ENCODE results near the gene TPRG1. TPM values are rescaled to one million over a fixed set of nuclear protein-coding genes. Genes with fewer than 3 reads are reported as not detected.

Gene TPRG1
- total and polyA plus RNA-seq, 2 donors (not counting 3 experiments of a cell fraction or from before 2014, with no cell fraction given): 0.30 TPM; not detected in 1

DNA sequence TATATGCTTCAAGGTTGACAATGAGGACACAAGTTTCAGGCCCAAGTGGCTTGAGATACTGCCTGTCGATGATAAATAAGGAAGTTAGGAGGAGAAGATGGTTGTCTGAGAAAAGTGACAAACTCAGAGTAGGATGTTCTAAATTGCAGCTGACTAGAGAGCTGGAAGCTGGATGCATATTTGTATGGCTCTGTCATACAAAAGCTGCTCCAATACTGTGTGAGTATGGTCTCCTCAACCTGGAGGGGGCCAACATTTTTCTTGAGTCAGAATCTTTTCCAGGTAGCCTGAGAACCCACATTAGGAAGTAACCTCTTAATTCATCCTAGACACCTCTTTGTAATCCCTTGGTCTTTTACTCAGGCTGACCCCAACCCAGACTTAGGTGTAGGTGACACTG lies 28.4 kb upstream of the TPRG1 start:
- Histone ChIP-seq H3K4me1 (ENCODE audit: control insufficient read depth, extremely low read depth, insufficient read depth, low read length) (no peaks in the 10 kb centered on the region), H3K4me2 (ENCODE audit: insufficient read depth, low read length) (no peak overlapping the region), H3K27me3 (ENCODE audit: control insufficient read depth in 2 of 2, insufficient read depth in 2 of 2, low read length in 2 of 2) (peaks cover 7 to 9% of the 10 kb centered on the region in 2 experiments), H3K4me3 (replicated peaks in 1 of 3; ENCODE audit: insufficient read depth in 1 of 3, low read depth in 1 of 3, low read length in 3 of 3) (no peak overlapping the region), H3K27ac (ENCODE audit: insufficient read depth, low read depth, low read length) (no peak overlapping the region), H2AFZ (ENCODE audit: low read depth, low read length) (no peak overlapping the region), H3K9me1 (replicated peaks; ENCODE audit: control insufficient read depth, extremely low read depth, insufficient read depth, low read length) (no peaks in the 10 kb centered on the region), H3K36me3 (ENCODE audit: control insufficient read depth in 2 of 2, extremely low read depth in 1 of 2, insufficient read depth in 2 of 2, low read length in 2 of 2) (no peaks in the 10 kb centered on the region), H4K20me1 (replicated peaks; ENCODE audit: control insufficient read depth, extremely low read depth, insufficient read depth, low read length) (no peaks in the 10 kb centered on the region), H3K9ac (replicated peaks; ENCODE audit: extremely low read depth, insufficient read depth, low read length) (no peak overlapping the region), H3K9me3 (replicated peaks; ENCODE audit: control insufficient read depth, insufficient read depth, low read length) (no peaks in the 10 kb centered on the region), H3K79me2 (ENCODE audit: control insufficient read depth, insufficient read depth, low read length) (no peaks in the 10 kb centered on the region)
- intact Hi-C loops (cut with micrococcal nuclease): no loop called here
- TF ChIP-seq POLR2A (IDR thresholded peaks at IDR 0.05; ENCODE audit: low read depth, low read length) (no peak), GATA2 (IDR thresholded peaks at IDR 0.05; ENCODE audit: insufficient read depth, insufficient read length, low read depth, low read length) (no peak), POLR2AphosphoS5 (IDR thresholded peaks at IDR 0.05; ENCODE audit: insufficient read depth, low read depth, low read length) (no peak), FOS (IDR thresholded peaks at IDR 0.05; ENCODE audit: borderline replicate concordance, insufficient read depth, low read length) (no peak), MYC (IDR thresholded peaks at IDR 0.05; ENCODE audit: low read depth, low read length) (no peak), JUN (IDR thresholded peaks at IDR 0.05; ENCODE audit: borderline replicate concordance, insufficient read depth, insufficient read length, low read depth) (no peak), EZH2 (IDR thresholded peaks at IDR 0.05; ENCODE audit: borderline replicate concordance, low read depth, low read length, severe bottlenecking) (no peak)
- TF ChIP-seq, protein P1, sequence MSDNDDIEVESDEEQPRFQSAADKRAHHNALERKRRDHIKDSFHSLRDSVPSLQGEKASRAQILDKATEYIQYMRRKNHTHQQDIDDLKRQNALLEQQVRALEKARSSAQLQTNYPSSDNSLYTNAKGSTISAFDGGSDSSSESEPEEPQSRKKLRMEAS (IDR thresholded peaks at IDR 0.05; ENCODE audit: insufficient read depth, insufficient read length): no peak
- TF ChIP-seq, protein P2, sequence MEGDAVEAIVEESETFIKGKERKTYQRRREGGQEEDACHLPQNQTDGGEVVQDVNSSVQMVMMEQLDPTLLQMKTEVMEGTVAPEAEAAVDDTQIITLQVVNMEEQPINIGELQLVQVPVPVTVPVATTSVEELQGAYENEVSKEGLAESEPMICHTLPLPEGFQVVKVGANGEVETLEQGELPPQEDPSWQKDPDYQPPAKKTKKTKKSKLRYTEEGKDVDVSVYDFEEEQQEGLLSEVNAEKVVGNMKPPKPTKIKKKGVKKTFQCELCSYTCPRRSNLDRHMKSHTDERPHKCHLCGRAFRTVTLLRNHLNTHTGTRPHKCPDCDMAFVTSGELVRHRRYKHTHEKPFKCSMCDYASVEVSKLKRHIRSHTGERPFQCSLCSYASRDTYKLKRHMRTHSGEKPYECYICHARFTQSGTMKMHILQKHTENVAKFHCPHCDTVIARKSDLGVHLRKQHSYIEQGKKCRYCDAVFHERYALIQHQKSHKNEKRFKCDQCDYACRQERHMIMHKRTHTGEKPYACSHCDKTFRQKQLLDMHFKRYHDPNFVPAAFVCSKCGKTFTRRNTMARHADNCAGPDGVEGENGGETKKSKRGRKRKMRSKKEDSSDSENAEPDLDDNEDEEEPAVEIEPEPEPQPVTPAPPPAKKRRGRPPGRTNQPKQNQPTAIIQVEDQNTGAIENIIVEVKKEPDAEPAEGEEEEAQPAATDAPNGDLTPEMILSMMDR (IDR thresholded peaks at IDR 0.05; ENCODE audit: extremely low read depth in 1 of 2, insufficient read depth in 1 of 2, low read depth in 1 of 2, low read length in 2 of 2): no peak
- no peak for DNase-seq (ENCODE audit: low read depth, low spot score)
- POLR2A ChIA-PET: no interaction called here
- no TSS peak for BruUV-seq (replicated peaks)
- CTCF ChIA-PET: interaction anchor here (0.9 to 3.2 kb wide), 4 partner anchors 90 to 1405 kb away, joined by 3 to 17 read pairs (median 3); no protein-coding TSS in a partner anchor
- no peak for FAIRE-seq
- dilution Hi-C loops (cut with MboI; ENCODE audit: extremely low pct_ligation_motif_present, low sequenced_read_pairs): no loop called here

Measured in endothelial cell of umbilical vein (primary cell).